ENCODE data around the gene TSC2. TPM values are rescaled to one million over a fixed set of nuclear protein-coding genes. Genes with fewer than 3 reads are reported as not detected.

Gene TSC2
- total RNA-seq, 1 experiment from 2014 or later: 109 TPM

- POLR2A ChIA-PET: no interaction called here
These were observed 48.7 kb upstream of the TSC2 start for GRCh38 chr16:1998852-1999801.

GRCh38 chr16:1999866-2000514 is 47.8 kb upstream of the TSC2 start:
- no peak for DNase-seq
- Histone ChIP-seq H3K27me3 (replicated peaks; ENCODE audit: control insufficient read depth, insufficient read depth, low read length) (no peaks in the 10 kb centered on the region), H3K9me3 (no peaks in the 10 kb centered on the region), H3K36me3 (ENCODE audit: control insufficient read depth, insufficient read depth, low read length) (peaks cover 2% of the 10 kb centered on the region; the same call in 1 of the 2 replicates), H3K4me3 (ENCODE audit: low read depth, low read length) (no peak overlapping the region), H3K4me1 (no peaks in the 10 kb centered on the region)
- intact Hi-C loops (cut with micrococcal nuclease; ENCODE audit: unreplicated experiment): no loop called here
- H3K4me3 Mint-ChIP-seq (ENCODE audit: unreplicated experiment): no peak overlapping the region
- H3K27me3 Mint-ChIP-seq (ENCODE audit: insufficient read depth, unreplicated experiment): no peaks in the 10 kb centered on the region
- H3K4me1 Mint-ChIP-seq (ENCODE audit: low read depth, unreplicated experiment): no peaks in the 10 kb centered on the region
- no peaks in the 10 kb centered on the region for H3K9me3 Mint-ChIP-seq (ENCODE audit: unreplicated experiment)
- CTCF ChIA-PET: no interaction called here
- no peak for TF ChIP-seq CTCF (IDR thresholded peaks at IDR 0.05; ENCODE audit: insufficient read depth in 1 of 2, low read depth in 1 of 2, low read length in 1 of 2, severe bottlenecking in 1 of 2, unreplicated experiment in 1 of 2)
- POLR2A ChIA-PET: no interaction called here
- peaks cover 58% of the 10 kb centered on the region for H3K36me3 Mint-ChIP-seq (ENCODE audit: insufficient read depth, unreplicated experiment)
- BruUV-seq (replicated peaks): no TSS peak
- H3K27ac Mint-ChIP-seq (ENCODE audit: unreplicated experiment): no peak overlapping the region

More at GRCh38 chr16:1998852-1999801, 48.7 kb upstream of the TSC2 start:
- CTCF ChIA-PET: no interaction called here
- peaks cover 49% of the 10 kb centered on the region for H3K36me3 Mint-ChIP-seq (ENCODE audit: insufficient read depth, unreplicated experiment)
- no peaks in the 10 kb centered on the region for H3K27me3 Mint-ChIP-seq (ENCODE audit: insufficient read depth, unreplicated experiment)
- H3K4me3 Mint-ChIP-seq (ENCODE audit: unreplicated experiment): no peak overlapping the region
- BruUV-seq (replicated peaks): no TSS peak
- no peak for DNase-seq
- intact Hi-C loops (cut with micrococcal nuclease; ENCODE audit: unreplicated experiment): no loop called here
- H3K4me1 Mint-ChIP-seq (ENCODE audit: low read depth, unreplicated experiment): no peaks in the 10 kb centered on the region
- no peak overlapping the region for H3K27ac Mint-ChIP-seq (ENCODE audit: unreplicated experiment)
- H3K9me3 Mint-ChIP-seq (ENCODE audit: unreplicated experiment): no peaks in the 10 kb centered on the region
- no peak overlapping the region for H3K4me3 ChIP-seq (ENCODE audit: low read depth, low read length)
- H3K9me3 ChIP-seq: no peaks in the 10 kb centered on the region
- H3K36me3 ChIP-seq (ENCODE audit: control insufficient read depth, insufficient read depth, low read length): peaks cover 2% of the 10 kb centered on the region; the same call in 1 of the 2 replicates
- no peaks in the 10 kb centered on the region for H3K27me3 ChIP-seq (replicated peaks; ENCODE audit: control insufficient read depth, insufficient read depth, low read length)
- no peak for TF ChIP-seq CTCF (IDR thresholded peaks at IDR 0.05; ENCODE audit: insufficient read depth in 1 of 2, low read depth in 1 of 2, low read length in 1 of 2, severe bottlenecking in 1 of 2, unreplicated experiment in 1 of 2)
- H3K4me1 ChIP-seq: no peaks in the 10 kb centered on the region

- no peaks in the 10 kb centered on the region for H3K27me3 ChIP-seq (replicated peaks; ENCODE audit: control insufficient read depth, insufficient read depth, low read length)
- ChIA-PET CTCF (no interaction called here), POLR2A (no interaction called here)
- H3K27me3 Mint-ChIP-seq (ENCODE audit: insufficient read depth, unreplicated experiment): no peaks in the 10 kb centered on the region
- intact Hi-C loops (cut with micrococcal nuclease; ENCODE audit: unreplicated experiment): no loop called here
- peaks cover 2% of the 10 kb centered on the region; the same call in 1 of the 2 replicates for H3K36me3 ChIP-seq (ENCODE audit: control insufficient read depth, insufficient read depth, low read length)
- H3K9me3 ChIP-seq: no peaks in the 10 kb centered on the region
- no peak overlapping the region for H3K27ac Mint-ChIP-seq (ENCODE audit: unreplicated experiment)
- no peak overlapping the region for H3K4me3 Mint-ChIP-seq (ENCODE audit: unreplicated experiment)
- no peaks in the 10 kb centered on the region for H3K9me3 Mint-ChIP-seq (ENCODE audit: unreplicated experiment)
- DNase-seq: no peak
- peaks cover 56% of the 10 kb centered on the region for H3K36me3 Mint-ChIP-seq (ENCODE audit: insufficient read depth, unreplicated experiment)
- peaks cover 3% of the 10 kb centered on the region for H3K4me1 Mint-ChIP-seq (ENCODE audit: low read depth, unreplicated experiment)
- H3K4me3 ChIP-seq (ENCODE audit: low read depth, low read length): no peak overlapping the region
- no TSS peak for BruUV-seq (replicated peaks)
- H3K4me1 ChIP-seq: no peaks in the 10 kb centered on the region
- TF ChIP-seq CTCF (IDR thresholded peaks at IDR 0.05; ENCODE audit: insufficient read depth in 1 of 2, low read depth in 1 of 2, low read length in 1 of 2, severe bottlenecking in 1 of 2, unreplicated experiment in 1 of 2): no peak
These were observed 46.8 kb upstream of the TSC2 start for GRCh38 chr16:2001035-2001434.
